Adrenal gland (tissue), 12 donors: ENCODE data around the gene WASL. TPM values are rescaled to one million over a fixed set of nuclear protein-coding genes. Genes with fewer than 3 reads are reported as not detected.

Experiments used
- DNase-seq, 7 donors: peaks; one replicate each; pipeline ENCODE4 v3.0.0-alpha.2; 2019 to 2020
- H3K27ac ChIP-seq, 5 donors: fragments of 200-600 bp; sonication (generic) in 4 of 5; 1 replicate in 3 of 5; 2 replicates in 2 of 5; pipeline versions ENCODE4 v1.5.1 to v1.8.0; 2016 to 2020; ENCODE audit warnings: mild to moderate bottlenecking in 1 of 5
- H3K27me3 ChIP-seq: fragments of 200-600 bp; 2 replicates; pipeline ENCODE4 v1.8.0; 2021
- H3K36me3 ChIP-seq, 2 donors: fragments of 200-600 bp; replicated peaks in 1 of 2; 1 replicate in 1 of 2; 2 replicates in 1 of 2; pipeline versions ENCODE4 v1.5.1 to v1.8.0; 2018 to 2022
- H3K4me1 ChIP-seq, 2 donors: fragments of 200-600 bp; replicated peaks in 1 of 2; 1 replicate in 1 of 2; 2 replicates in 1 of 2; pipeline versions ENCODE4 v1.5.1 to v1.8.0; 2018 to 2021
- H3K4me3 ChIP-seq, 4 donors: fragments of 200-600 bp; sonication (generic) in 3 of 4; one replicate each; pipeline ENCODE4 v1.5.1; 2016 to 2018
- H3K9me3 ChIP-seq, 3 donors: fragments of 200-600 bp; sonication (generic) in 1 of 3; replicated peaks in 1 of 3; 1 replicate in 2 of 3; 2 replicates in 1 of 3; pipeline versions ENCODE4 v1.5.1 to v1.8.0; 2016 to 2021
- POLR2A ChIP-seq, 2 donors: fragments of 450-650 bp; IDR thresholded peaks; one replicate each; pipeline ENCODE4 v1.6.1; 2017; ENCODE audit warnings: antibody characterized with exemption in 2 of 2, mild to moderate bottlenecking in 2 of 2, moderate library complexity in 1 of 2
- WGBS, 4 donors: extraction: QIAGEN DNeasy Blood & Tissue Kit in 2 of 4; methylation state at CpG; one replicate each; pipeline versions ENCODE4 v1.1.5 to v1.1.7; 2013 to 2017; 5-methylcytosine and 5-hydroxymethylcytosine counted together
- intact Hi-C, 2 donors: fragments of 100-400 bp; cut with DNase I; formaldehyde crosslinking; loops; one replicate each; pipeline versions ENCODE4 v1.14.1 to v1.15.0; 2022 to 2023
- polyA plus RNA-seq, 3 donors: library from polyadenylated mRNA; stranded (reverse); fragments of 200-250 nt in 2 of 3; fragments of 350-450 nt in 1 of 3; fragmentation: Illumina TruSeq in 1 of 3; extraction: RNeasy Lipid Tissue Mini Kit (QIAGEN cat#74804) in 1 of 3; gene quantifications; one replicate each; pipeline ENCODE4 v1.2.3, GENCODE V29; 2013 to 2014
- total RNA-seq, 9 donors: library from RNA; depleted of rRNA in 4 of 9; stranded (reverse); fragments of >200 nt in 4 of 9; fragments of 120-200 nt in 1 of 9; fragmentation: NEBNext Ultra II Directional in 1 of 9; extraction: Animal tissue kit (Norgen Biotek cat#: 25700) in 1 of 9; gene quantifications; one replicate each; pipeline versions ENCODE4 v1.1.0 to v1.2.4, GENCODE V29; 2013 to 2023
- TF ChIP-seq, protein P1 (sequence below), 6 experiments: fragments of 450-650 bp in 4 of 6; fragments of 200-600 bp in 2 of 6; sonication (generic) in 1 of 6; IDR thresholded peaks; 1 replicate in 5 of 6; 2 replicates in 1 of 6; pipeline versions ENCODE4 v1.5.1 to v1.8.0; 2016 to 2021; ENCODE audit warnings: antibody characterized with exemption in 6 of 6, mild to moderate bottlenecking in 2 of 6, moderate library complexity in 1 of 6
- donor health status: healthy with polysubstance abuse.
- donor health status: Bipolar disorder and iron deficiency.
- donor health status: DM: yes; HTN: yes; CAD: no.
- donor health status: DM: no; HTN: no; CAD: no.
- donor health status: DM: no; HTN: no; CAD: no.
- donor health status: DM: yes; HTN: yes; CAD: no.

Gene WASL
- total and polyA plus RNA-seq, 12 donors: 12.2 to 52.1 (median 33.1) TPM

DNA sequence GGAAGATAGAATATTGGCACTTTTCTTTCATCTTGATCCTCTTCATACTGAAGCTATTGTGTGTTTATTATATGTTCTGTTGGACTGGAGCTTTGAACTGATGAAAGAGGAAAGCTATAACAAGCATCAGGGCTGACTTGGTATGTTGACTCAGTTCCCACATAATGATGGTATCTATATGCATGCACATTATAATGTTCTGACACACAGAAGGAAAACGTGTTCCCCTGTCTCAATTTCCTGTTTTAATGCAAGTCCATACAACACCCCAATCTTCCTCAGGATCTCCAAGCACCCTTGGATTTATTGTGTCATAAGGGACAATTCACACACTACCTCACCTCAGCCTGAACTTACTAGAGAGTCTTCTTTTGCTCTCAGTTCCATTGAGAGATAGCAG lies 8.3 kb upstream of the WASL start:
- TF ChIP-seq POLR2A (IDR thresholded peaks at IDR 0.05): no peak
- TF ChIP-seq, protein P1, sequence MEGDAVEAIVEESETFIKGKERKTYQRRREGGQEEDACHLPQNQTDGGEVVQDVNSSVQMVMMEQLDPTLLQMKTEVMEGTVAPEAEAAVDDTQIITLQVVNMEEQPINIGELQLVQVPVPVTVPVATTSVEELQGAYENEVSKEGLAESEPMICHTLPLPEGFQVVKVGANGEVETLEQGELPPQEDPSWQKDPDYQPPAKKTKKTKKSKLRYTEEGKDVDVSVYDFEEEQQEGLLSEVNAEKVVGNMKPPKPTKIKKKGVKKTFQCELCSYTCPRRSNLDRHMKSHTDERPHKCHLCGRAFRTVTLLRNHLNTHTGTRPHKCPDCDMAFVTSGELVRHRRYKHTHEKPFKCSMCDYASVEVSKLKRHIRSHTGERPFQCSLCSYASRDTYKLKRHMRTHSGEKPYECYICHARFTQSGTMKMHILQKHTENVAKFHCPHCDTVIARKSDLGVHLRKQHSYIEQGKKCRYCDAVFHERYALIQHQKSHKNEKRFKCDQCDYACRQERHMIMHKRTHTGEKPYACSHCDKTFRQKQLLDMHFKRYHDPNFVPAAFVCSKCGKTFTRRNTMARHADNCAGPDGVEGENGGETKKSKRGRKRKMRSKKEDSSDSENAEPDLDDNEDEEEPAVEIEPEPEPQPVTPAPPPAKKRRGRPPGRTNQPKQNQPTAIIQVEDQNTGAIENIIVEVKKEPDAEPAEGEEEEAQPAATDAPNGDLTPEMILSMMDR (IDR thresholded peaks at IDR 0.05): no peak
- 59 to 78% (median 71%) methylated on average over 1 of the region's 1 CpG for WGBS, 4 donors
- Histone ChIP-seq H3K9me3 (no peaks in the 10 kb centered on the region), H3K27me3 (no peaks in the 10 kb centered on the region), H3K4me1 (peaks cover 0 to 8% of the 10 kb centered on the region in 2 donors), H3K27ac (no peak overlapping the region), H3K4me3 (no peak overlapping the region), H3K36me3 (no peaks in the 10 kb centered on the region)
- intact Hi-C loops: no loop called here
- DNase-seq: no peak

DNA sequence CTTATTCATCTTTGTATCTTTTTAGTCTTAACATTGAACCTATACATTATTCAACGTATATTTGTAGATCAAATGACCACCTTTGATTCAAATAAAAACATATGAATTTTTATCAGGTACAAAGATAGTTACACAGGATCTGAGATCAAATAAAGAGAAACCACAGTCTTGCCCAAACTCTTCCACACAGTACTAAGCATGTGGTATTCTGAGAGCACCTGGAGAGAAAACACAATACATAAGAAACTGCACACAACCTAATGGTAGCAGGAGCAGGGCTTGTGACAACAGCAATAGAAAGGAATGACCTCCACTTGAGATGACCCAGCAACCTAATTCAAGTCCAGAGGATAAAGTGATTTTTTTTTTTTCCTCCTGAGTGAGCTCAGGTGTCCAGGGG lies 6.5 kb upstream of the WASL start:
- H3K4me3 ChIP-seq: no peak overlapping the region
- no peak overlapping the region for H3K27ac ChIP-seq
- H3K36me3 ChIP-seq: no peaks in the 10 kb centered on the region
- intact Hi-C loops: no loop called here
- H3K27me3 ChIP-seq: no peaks in the 10 kb centered on the region
- H3K9me3 ChIP-seq: no peaks in the 10 kb centered on the region
- H3K4me1 ChIP-seq: peaks cover 1 to 25% of the 10 kb centered on the region in 2 donors
- TF ChIP-seq, protein P1 (IDR thresholded peaks at IDR 0.05): no peak
- TF ChIP-seq POLR2A (IDR thresholded peaks at IDR 0.05): no peak
- DNase-seq: no peak
- WGBS, 4 donors: 84 to 95% (median 92%) methylated on average over 1 of the region's 1 CpG

DNA sequence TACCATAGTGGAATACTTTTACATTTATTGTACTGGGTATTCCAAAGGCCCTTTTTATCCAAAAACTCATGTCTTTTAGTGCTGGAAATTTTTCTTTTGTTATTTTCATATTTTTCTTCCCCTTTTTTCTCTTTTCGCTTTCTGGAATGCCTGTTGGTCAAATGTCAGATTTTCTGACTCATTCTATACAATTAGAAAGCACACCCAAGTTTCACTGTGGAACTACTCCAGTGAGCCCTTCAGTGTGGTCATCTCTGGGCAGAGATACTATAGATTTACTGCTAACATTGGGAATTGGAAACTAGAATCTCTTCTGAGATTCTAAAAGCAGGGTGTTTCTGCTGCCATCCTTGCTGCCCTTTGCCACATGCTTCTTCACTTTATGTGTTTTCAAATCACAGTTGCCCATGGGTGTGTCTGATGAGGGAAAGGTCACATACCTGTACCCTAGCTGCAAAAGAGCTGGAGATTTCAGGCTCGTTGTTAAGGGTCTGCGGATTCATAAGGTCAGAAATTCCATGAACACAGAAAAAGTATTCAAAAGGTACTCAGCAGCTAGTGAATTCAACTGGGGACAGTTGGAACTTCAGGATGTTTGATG lies 5.6 kb upstream of the WASL start:
- H3K9me3 ChIP-seq: no peaks in the 10 kb centered on the region
- intact Hi-C loops: no loop called here
- no peaks in the 10 kb centered on the region for H3K36me3 ChIP-seq
- no peak for DNase-seq
- 80 to 87% (median 87%) methylated on average over 3 of the region's 3 CpGs for WGBS, 4 donors
- H3K4me3 ChIP-seq: no peak overlapping the region
- TF ChIP-seq, protein P1 (IDR thresholded peaks at IDR 0.05): no peak
- no peak for TF ChIP-seq POLR2A (IDR thresholded peaks at IDR 0.05)
- H3K27ac ChIP-seq: no peak overlapping the region
- H3K27me3 ChIP-seq: no peaks in the 10 kb centered on the region
- peaks cover 8 to 33% of the 10 kb centered on the region in 2 donors for H3K4me1 ChIP-seq

DNA sequence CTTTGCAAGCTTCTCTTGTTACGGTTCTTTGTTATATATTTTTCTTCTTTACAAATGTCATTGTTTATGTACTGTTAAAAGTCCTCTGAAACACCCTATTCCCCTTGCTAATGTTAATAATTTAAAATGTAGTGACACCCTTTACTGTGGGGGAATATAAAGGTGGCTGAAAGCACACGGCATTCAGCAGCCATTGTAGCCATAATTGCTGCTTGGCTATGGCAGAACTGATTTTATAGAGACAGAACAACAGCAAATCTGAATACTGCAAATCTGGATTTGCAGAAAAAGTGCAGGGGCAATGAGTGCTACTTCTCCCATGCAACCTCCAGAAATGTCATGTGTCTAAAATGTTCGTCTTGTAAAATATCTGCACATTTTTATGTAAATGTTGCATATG lies 3.7 kb upstream of the WASL start:
- Histone ChIP-seq H3K4me3 (no peak overlapping the region), H3K36me3 (no peaks in the 10 kb centered on the region), H3K4me1 (peaks cover 9 to 29% of the 10 kb centered on the region in 2 donors), H3K27ac (no peak overlapping the region), H3K9me3 (no peaks in the 10 kb centered on the region), H3K27me3 (no peaks in the 10 kb centered on the region)
- no peak for DNase-seq
- TF ChIP-seq, protein P1 (IDR thresholded peaks at IDR 0.05): no peak
- TF ChIP-seq POLR2A (IDR thresholded peaks at IDR 0.05): no peak
- intact Hi-C loops: no loop called here
- 87 to 92% (median 87%) methylated on average over 3 of the region's 3 CpGs for WGBS, 4 donors
